Bronchial epithelial cell (primary cell): ENCODE results near the gene CPB2. TPM values are rescaled to one million over a fixed set of nuclear protein-coding genes. Genes with fewer than 3 reads are reported as not detected.

Experiments used
- DNase-seq: peaks from one replicate; pipeline ENCODE4 v3.0.0-alpha.2; 2010; ENCODE audit warnings: low read depth
- FAIRE-seq: peaks from 2 replicates; lab custom pipeline; 2011; peaks lifted over from hg19 to GRCh38; lab: Jason Lieb, UNC
- H3K27me3 ChIP-seq: 2 replicates; pipeline ENCODE4 v1.5.1; 2011; ENCODE audit warnings: low read length; ENCODE audit not compliant: control insufficient read depth, insufficient read depth
- H3K36me3 ChIP-seq: 2 replicates; pipeline ENCODE4 v1.5.1; 2011; ENCODE audit warnings: low read length; ENCODE audit not compliant: control insufficient read depth, insufficient read depth
- H3K4me3 ChIP-seq: 2 replicates; pipeline ENCODE4 v1.5.1; 2011; ENCODE audit warnings: mild to moderate bottlenecking, low read depth, low read length, control low read depth
- CTCF ChIP-seq: IDR thresholded peaks from 2 replicates; pipeline ENCODE4 v1.5.1; 2011; ENCODE audit warnings: mild to moderate bottlenecking, moderate library complexity, low read length, control low read depth, inconsistent platforms; ENCODE audit not compliant: insufficient read depth, severe bottlenecking
- total RNA-seq: library from RNA; depleted of rRNA; stranded (reverse); fragments of >200 nt; gene quantifications from 2 replicates; pipeline ENCODE4 v1.2.1, GENCODE V29; 2014

Gene CPB2
- total RNA-seq, 1 donor from 2014 or later, result not detected

DNA sequence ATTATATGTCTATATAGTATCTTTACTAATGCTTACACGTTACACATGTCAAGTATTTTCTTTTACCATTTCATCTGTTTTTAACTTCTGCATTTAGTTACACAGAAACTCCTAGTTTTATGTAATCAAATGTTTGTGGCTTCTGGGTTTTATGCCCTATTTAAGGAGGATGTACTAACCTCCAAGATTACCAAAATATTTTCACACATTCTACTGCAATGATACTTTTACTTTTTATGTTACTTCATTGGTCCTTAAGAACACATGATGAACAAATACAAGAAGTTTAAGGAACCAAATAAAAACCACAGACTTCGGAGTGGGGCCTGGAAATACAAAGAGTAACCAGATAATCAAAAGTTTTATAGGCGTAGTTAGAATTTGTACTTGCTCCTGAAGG lies 89.5 kb downstream of the CPB2 start:
- H3K27me3 ChIP-seq, result no peaks in the 10 kb centered on the region
- no peak for FAIRE-seq
- peaks cover 6% of the 10 kb centered on the region for H3K36me3 ChIP-seq

GRCh38 chr13:46012404-46012803 lies 92.4 kb downstream of the CPB2 start:
- no peak for TF ChIP-seq CTCF
- Histone ChIP-seq H3K4me3 (no peak overlapping the region), H3K27me3 (no peaks in the 10 kb centered on the region), H3K36me3 (peaks cover 4% of the 10 kb centered on the region)
- FAIRE-seq (no peak), DNase-seq (peak; percentile 61)

More for the DNA sequence above, 89.5 kb downstream of the CPB2 start:
- no peak overlapping the region for H3K4me3 ChIP-seq
- TF ChIP-seq CTCF, result no peak
- no peak for DNase-seq

DNA sequence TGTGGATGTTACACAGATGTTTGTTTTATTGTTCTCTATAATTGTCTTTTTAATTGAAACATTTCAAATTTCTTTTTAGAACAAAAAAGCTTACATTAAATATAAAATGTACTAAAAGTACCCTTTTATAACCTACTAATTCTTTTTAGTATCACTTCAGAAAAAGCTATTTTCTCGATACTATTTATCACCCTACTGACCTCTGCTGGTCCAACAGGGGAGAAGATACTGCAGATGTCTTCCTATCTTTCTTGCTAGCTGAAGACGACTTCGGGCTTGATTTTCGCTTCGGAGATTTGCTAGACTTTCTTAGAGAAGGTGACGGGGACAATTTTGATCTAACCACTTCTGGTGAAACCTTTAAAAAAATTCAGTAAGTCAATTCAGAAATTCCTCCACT lies 94.7 kb downstream of the CPB2 start:
- TF ChIP-seq CTCF, result no peak
- FAIRE-seq, result no peak
- DNase-seq, result no peak
- H3K27me3 ChIP-seq, result no peaks in the 10 kb centered on the region
- H3K36me3 ChIP-seq, result peaks cover 4% of the 10 kb centered on the region
- no peak overlapping the region for H3K4me3 ChIP-seq

DNA sequence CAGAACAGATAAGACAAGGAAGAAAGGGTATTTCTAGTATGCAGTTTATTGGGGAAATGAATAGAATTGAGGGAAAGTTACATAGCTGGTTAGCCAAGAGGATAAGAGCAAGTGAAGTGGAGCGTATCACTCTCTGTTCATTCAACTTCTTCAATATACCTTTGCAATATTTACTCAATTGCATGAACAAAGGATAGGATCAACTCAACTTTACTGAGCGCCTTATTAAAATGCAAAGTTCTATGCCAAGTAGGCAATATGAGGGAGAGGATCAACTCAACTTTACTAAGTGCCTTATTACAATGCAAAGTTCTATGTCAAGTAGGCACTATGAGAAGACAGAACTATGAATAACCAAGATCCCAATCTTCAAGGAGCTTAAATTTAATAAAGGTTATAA lies 96.2 kb downstream of the CPB2 start:
- Histone ChIP-seq H3K4me3 (no peak overlapping the region), H3K36me3 (peaks cover 4% of the 10 kb centered on the region), H3K27me3 (no peaks in the 10 kb centered on the region)
- FAIRE-seq, result no peak
- TF ChIP-seq CTCF, result no peak
- DNase-seq, result no peak

GRCh38 chr13:46006688-46007452 lies 98.0 kb downstream of the CPB2 start:
- peaks cover 4% of the 10 kb centered on the region for H3K36me3 ChIP-seq
- no peak for FAIRE-seq

More at GRCh38 chr13:46006688-46007452, 98.0 kb downstream of the CPB2 start:
- Histone ChIP-seq H3K4me3 (no peak overlapping the region), H3K27me3 (no peaks in the 10 kb centered on the region)
- DNase-seq, result no peak
- no peak for TF ChIP-seq CTCF
